ENCODE data around the gene OCRL. TPM values are rescaled to one million over a fixed set of nuclear protein-coding genes. Genes with fewer than 3 reads are reported as not detected.

Gene OCRL
- total and polyA plus RNA-seq, 2 of the 13 experiments (the other 11 are each of a cell fraction or from before 2014, with no cell fraction given), result 13.4 to 32.0 TPM

GRCh38 chrX:129512409-129512808 lies 27.6 kb upstream of the OCRL start:
- intact Hi-C loops (cut with micrococcal nuclease; ENCODE audit: unreplicated experiment) (no loop called here), in situ Hi-C loops (cut with HindIII; ENCODE audit: extremely low pct_ligation_motif_present, low pct_unique_long_range_greater_than_20kb) (no loop called here)
- Histone ChIP-seq H4K20me1 (ENCODE audit: insufficient read depth, low read length) (0 out of 2 replicates have a peak, but pooled peaks cover 4% of the 10 kb centered on the region), H2AFZ (ENCODE audit: low read length) (no peak overlapping the region), H3K4me3 (replicated peaks in 1 of 3; ENCODE audit: insufficient read depth in 1 of 3, low read depth in 2 of 3, low read length in 3 of 3) (no peak overlapping the region; a peak in 1 of 6 replicates), H3K9ac (ENCODE audit: insufficient read depth, low read depth, low read length) (peak overlapping the region; percentile 62; the same call in 1 of the 2 replicates), H3K4me2 (ENCODE audit: low read depth, low read length) (peak overlapping the region; percentile 55), H3K27ac (ENCODE audit: extremely low read length, insufficient read depth, low read length) (peak overlapping the region; percentile 90), H3K4me1 (ENCODE audit: insufficient read depth, low read length) (peaks cover 55% of the 10 kb centered on the region), H3K79me2 (ENCODE audit: insufficient read depth, low read length) (peaks cover 34% of the 10 kb centered on the region), H3K36me3 (replicated peaks in 1 of 2; ENCODE audit: control insufficient read depth in 1 of 2, insufficient read depth in 2 of 2, low read length in 2 of 2) (peaks cover 0 to 33% of the 10 kb centered on the region in 2 experiments; a peak in 2 of 5 replicates), H3K9me3 (ENCODE audit: low read length) (no peaks in the 10 kb centered on the region), H3K27me3 (ENCODE audit: control insufficient read depth in 1 of 2, insufficient read depth in 2 of 2, low read length in 2 of 2) (no peaks in the 10 kb centered on the region)
- ATAC-seq (no peak), DNase-seq (ENCODE audit: low spot score) (no peak), FAIRE-seq (no peak)
- ChIA-PET POLR2A (no interaction called here), CTCF (ENCODE audit: low intra/inter-chr PET ratio, low total read pairs) (no interaction called here)
- BruUV-seq (replicated peaks), result no TSS peak
- 91% methylated on average over 2 of the region's 2 CpGs for WGBS (ENCODE audit: low lambda C conversion rate)
- no peak for TF ChIP-seq ZNF510 (CRISPR knock-in tag; IDR thresholded peaks at IDR 0.05; ENCODE audit: low read depth)
- no peak for TF ChIP-seq KAT7 (CRISPR knock-in tag; IDR thresholded peaks at IDR 0.05; ENCODE audit: borderline replicate concordance)
- TF ChIP-seq POLR2A (IDR thresholded peaks at IDR 0.05; ENCODE audit: insufficient read depth in 1 of 2, low read depth in 2 of 2, low read length in 2 of 2), result no peak
- no peak for TF ChIP-seq ZNF280D (CRISPR knock-in tag; IDR thresholded peaks at IDR 0.05)
- TF ChIP-seq MTERF4 (CRISPR knock-in tag; IDR thresholded peaks at IDR 0.05), result no peak
- TF ChIP-seq CTCF (CRISPR knock-in tag; IDR thresholded peaks at IDR 0.05), result no peak
- TF ChIP-seq ATF6 (CRISPR knock-in tag; conservative IDR thresholded peaks at IDR 0.05), result no peak
- no peak for TF ChIP-seq ZNF776 (CRISPR knock-in tag; IDR thresholded peaks at IDR 0.05)
- no peak for TF ChIP-seq SUZ12 (IDR thresholded peaks at IDR 0.05; ENCODE audit: low read depth, low read length)
- no peak for TF ChIP-seq ZNF749 (CRISPR knock-in tag; IDR thresholded peaks at IDR 0.05; ENCODE audit: borderline replicate concordance)
- no peak for TF ChIP-seq NFAT5 (CRISPR knock-in tag; IDR thresholded peaks at IDR 0.05)
- no peak for TF ChIP-seq ZKSCAN5 (CRISPR knock-in tag; IDR thresholded peaks at IDR 0.05)

Data from HepG2 (cell line).